HTR-8/SVneo (cell line): ENCODE measurements around the gene GRIK1.

ENCODE experiments used
- DNase-seq: peaks from one replicate; pipeline ENCODE4 v3.0.0; 2011; ENCODE audit warnings: low spot score, mixed read lengths; ENCODE audit not compliant: insufficient read length
- FAIRE-seq: peaks from 2 replicates; lab custom pipeline; 2011; peaks lifted over from hg19 to GRCh38; lab: Jason Lieb, UNC

Gene GRIK1

GRCh38 chr21:29509121-29509520 is 430.7 kb downstream of the GRIK1 start:
- no peak for FAIRE-seq

GRCh38 chr21:29508301-29508700 is 431.5 kb downstream of the GRIK1 start:
- FAIRE-seq = no peak
- no peak for DNase-seq

More at GRCh38 chr21:29509121-29509520, 430.7 kb downstream of the GRIK1 start:
- DNase-seq = no peak

DNA sequence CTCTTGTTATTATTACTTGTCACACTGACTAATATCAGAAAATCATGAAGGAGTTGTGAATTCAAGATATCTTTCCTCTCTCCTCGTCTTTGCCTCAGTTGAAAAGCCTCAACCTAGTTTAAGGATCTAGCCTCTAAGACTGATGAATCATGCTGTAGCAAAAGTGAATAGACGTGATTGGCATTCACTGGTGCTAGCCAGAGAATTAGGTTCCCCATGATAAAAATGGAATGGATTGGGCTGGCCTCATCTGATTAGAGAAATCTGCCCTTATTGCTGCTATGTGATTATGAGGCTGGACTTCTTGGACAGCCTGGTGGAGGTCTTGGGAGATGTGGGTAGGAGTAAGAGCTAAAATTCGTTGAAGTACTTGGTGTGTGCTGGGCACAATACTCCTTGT is 432.8 kb downstream of the GRIK1 start:
- no peak for FAIRE-seq

DNA sequence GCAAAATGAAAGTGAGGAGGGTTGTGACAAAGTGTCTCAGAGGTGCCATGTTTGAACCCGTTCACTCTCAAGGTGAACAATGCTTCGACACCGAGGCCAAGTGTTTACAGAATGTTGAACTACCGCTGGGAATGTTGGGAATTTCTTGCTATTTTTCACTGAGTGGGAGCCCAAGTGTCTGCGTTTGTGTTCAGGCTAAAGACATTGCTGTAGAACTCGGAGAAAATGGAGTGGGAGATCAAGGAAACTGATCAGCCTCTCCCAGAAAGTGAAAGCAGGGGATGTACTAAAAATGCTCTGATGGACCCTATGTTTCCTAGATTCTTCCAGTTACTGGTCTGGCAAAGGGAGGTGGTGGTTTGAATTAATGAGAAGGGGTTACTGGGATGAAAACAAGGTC is 433.6 kb downstream of the GRIK1 start:
- FAIRE-seq (no peak), DNase-seq (no peak)

More for the DNA sequence above, 432.8 kb downstream of the GRIK1 start:
- no peak for DNase-seq

DNA sequence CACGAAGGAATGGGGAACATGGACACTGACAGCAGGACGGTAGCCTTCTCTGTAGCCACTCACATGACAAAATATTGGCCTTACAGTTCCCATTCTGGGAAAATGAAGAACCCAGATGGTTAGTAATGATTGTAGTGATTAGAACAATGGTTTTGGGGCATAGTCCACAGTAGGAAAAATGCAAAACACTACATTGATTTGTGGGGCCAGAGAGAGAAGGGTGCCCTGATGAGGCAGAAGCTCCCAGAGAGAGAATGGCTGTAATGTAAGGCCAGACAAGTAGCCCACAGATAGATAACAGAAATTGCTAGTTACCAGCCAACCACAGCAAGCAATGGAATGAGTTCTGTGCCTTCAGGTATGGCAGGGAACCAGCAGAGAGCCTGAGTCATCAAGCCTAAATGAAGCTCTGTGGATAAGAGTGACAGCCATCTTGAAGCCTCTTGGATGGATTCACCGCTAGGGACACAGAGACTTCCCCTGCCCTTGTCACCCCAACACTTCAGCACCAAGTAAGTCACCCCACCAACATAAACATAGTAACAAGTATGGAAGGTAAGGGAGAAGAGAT is 435.0 kb downstream of the GRIK1 start:
- DNase-seq = no peak
- no peak for FAIRE-seq

DNA sequence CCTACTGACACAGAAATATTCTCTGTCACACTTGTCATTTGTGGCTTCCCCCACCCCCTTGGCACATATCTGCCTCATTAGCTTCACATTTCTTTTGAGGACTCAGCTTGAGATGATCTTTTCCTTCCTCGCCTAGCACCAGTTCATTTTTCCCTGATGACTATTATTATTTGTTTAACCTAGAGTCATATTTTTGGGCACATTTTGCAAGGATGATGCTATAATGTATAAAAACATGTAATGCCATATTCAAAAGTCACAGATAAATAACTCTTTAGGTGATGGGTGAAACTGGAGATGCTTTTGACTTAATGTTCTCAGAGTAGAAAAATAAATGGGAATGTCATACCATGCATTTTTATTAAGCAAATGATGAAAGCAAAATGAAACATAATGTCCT is 438.3 kb downstream of the GRIK1 start:
- DNase-seq (no peak), FAIRE-seq (no peak)

- peak; percentile 18 for DNase-seq
- no peak for FAIRE-seq
Measured at GRCh38 chr21:29499734-29500343, 440.0 kb downstream of the GRIK1 start.

DNA sequence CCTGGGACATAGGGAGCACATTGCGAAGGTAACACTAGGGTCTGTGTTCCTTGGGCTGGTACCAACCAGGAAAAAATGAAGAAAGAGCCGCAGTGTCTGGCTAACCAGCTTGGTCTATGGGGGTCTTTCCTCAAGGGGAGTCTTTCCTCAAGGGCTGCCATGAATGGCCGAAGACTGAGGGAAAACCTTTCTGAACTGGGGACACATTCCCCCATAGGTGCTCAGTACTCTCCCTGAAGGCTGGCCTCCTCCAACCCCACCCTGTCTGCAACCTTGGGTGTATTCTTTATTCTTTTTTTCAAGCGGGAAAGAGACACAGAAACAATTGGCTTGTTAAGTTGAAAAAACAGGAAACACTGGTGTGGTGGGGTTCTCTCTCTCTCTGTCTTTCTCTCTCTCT is 440.6 kb downstream of the GRIK1 start:
- DNase-seq = no peak
- FAIRE-seq = no peak

- DNase-seq (no peak), FAIRE-seq (no peak)
Measured at GRCh38 chr21:29496337-29496736, 443.5 kb downstream of the GRIK1 start.

DNA sequence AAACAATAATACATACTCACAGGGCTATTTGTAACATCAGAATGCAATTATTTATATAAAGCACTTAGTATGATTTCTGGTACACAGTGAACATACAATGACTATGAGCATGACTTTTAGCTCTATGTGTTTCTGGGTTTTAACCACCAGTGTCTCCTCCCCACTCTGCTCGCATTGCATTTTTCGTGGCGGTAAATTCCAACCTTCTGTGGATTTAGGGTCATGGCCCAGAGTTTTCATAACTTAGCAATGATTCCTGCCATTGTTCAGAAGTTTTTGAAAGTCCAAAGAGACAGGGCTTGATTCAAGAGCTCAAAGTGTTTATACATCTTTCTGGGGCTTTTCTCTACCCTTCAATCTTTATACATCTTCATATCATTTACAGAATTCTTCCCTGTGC is 449.8 kb downstream of the GRIK1 start:
- FAIRE-seq (no peak), DNase-seq (no peak)

DNA sequence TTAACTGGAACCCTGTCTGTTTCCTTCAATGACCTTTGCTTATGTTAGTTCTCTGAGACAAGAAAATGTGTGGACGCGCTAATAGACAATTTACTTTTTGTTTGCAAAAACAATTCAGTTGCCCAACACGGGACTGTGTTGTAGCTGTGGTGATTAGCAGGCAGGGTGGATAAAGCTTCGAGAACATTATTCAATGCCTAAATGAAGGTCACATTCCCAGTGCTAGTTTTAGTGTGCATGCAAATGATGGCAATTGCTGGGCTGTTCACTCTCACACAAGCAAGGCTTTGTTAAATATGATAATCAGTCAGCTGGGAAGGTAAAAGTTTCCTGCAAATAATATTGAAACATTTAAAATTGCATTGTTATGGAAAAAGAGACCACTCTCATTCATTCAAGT is 452.6 kb downstream of the GRIK1 start:
- DNase-seq (no peak), FAIRE-seq (no peak)
